ENCODE data around the gene RFTN1. TPM values are rescaled to one million over a fixed set of nuclear protein-coding genes. Genes with fewer than 3 reads are reported as not detected.

Gene RFTN1
- total and polyA plus RNA-seq, 10 of the 15 experiments (the other 5 are each of a cell fraction or from before 2014, with no cell fraction given): 20.6 to 213 (median 147) TPM

DNA sequence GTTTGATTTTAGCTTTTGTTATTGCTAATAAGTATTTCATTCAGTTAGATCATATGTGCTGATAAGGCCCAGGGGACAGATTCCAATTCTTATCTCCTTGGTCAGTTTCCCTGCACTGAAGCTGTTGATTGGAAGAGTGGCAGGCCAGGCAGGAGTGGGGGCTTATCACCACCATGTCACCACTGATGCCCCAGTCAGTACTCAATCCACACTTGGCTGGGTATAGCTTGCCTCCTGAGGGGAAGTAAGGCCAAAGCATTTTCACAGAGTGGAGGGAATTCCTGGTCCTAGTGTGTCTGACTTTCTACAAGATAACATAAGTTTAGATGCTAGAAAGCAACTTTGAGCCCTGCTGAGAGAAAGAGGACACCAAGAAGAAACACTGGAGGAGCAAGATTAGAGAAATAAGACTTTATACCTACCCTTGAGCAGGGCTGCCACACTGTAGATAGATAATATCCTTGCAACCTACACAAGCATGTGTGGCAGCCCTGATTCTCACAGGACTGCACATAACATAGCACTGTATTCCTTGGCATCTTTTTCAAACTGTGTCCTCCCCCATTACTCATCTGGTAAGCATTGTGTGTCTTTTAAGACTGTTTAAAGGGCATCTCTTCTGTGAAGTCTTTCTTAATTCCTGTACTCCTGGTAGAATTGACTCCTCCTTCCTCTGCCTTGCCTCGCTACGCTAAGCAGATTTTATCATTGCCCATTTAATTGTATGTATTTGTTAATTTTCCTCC lies 224.2 kb downstream of the RFTN1 start (continued):
- TF ChIP-seq, protein P1, sequence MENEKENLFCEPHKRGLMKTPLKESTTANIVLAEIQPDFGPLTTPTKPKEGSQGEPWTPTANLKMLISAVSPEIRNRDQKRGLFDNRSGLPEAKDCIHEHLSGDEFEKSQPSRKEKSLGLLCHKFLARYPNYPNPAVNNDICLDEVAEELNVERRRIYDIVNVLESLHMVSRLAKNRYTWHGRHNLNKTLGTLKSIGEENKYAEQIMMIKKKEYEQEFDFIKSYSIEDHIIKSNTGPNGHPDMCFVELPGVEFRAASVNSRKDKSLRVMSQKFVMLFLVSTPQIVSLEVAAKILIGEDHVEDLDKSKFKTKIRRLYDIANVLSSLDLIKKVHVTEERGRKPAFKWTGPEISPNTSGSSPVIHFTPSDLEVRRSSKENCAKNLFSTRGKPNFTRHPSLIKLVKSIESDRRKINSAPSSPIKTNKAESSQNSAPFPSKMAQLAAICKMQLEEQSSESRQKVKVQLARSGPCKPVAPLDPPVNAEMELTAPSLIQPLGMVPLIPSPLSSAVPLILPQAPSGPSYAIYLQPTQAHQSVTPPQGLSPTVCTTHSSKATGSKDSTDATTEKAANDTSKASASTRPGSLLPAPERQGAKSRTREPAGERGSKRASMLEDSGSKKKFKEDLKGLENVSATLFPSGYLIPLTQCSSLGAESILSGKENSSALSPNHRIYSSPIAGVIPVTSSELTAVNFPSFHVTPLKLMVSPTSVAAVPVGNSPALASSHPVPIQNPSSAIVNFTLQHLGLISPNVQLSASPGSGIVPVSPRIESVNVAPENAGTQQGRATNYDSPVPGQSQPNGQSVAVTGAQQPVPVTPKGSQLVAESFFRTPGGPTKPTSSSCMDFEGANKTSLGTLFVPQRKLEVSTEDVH (IDR thresholded peaks at IDR 0.05; ENCODE audit: low read depth, partially characterized antibody): no peak

DNA sequence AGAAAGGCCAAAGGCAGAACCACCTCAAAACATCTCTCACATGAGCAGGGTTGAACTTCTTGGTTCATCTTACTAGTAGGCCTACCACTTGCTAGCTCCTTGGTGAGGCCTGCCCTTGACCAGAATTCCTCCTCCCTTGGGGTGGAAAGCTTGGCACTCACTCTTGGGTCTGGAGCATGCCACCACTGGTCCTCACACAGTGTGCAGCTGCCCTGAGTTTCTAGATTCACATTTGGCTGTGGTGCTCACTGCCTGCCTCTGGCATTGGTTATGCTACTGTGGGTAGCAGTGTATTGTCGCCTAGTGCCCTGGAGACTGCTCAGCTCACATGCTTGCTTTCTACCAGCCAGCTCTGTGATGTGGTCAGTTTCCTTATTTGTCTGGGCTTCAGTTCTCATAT lies 224.8 kb downstream of the RFTN1 start:
- DNase-seq (ENCODE audit: low read depth, low spot score) (no peak), FAIRE-seq (no peak), ATAC-seq (peak; percentile 14)
- H3K27ac ChIP-seq (ENCODE audit: control insufficient read depth, insufficient read depth): no peak overlapping the region
- intact Hi-C loops (cut with micrococcal nuclease; ENCODE audit: unreplicated experiment): no loop called here
- RAD21 ChIA-PET (ENCODE audit: unreplicated experiment): interaction anchor here (0.8 to 4.7 kb wide), 13 partner anchors 10 to 262 kb away, joined by 3 to 91 read pairs (median 4); partner anchors contain the start of gene OXNAD1
- WGBS (ENCODE audit: insufficient coverage, insufficient replicate concordance, low lambda C conversion rate, missing lambda C conversion rate): 93% methylated on average over 1 of the region's 1 CpG
- peaks cover 6% of the 10 kb centered on the region for H3K9me3 ChIP-seq (replicated peaks; ENCODE audit: control insufficient read depth, insufficient read depth, low read length)
- H3K27me3 ChIP-seq (replicated peaks in 1 of 2; ENCODE audit: control insufficient read depth in 2 of 2, insufficient read depth in 2 of 2, low read length in 1 of 2): no peaks in the 10 kb centered on the region
- BruUV-seq (replicated peaks): no TSS peak
- H3K9ac ChIP-seq (ENCODE audit: control insufficient read depth, insufficient read depth, low read length): no peak overlapping the region
- no peak overlapping the region for H2AFZ ChIP-seq (ENCODE audit: control insufficient read depth, low read depth, low read length)
- in situ Hi-C loops (cut with MboI): loop anchor here (5.0 to 25.0 kb wide), 4 partner anchors 264 to 924 kb away; no protein-coding TSS in a partner anchor
- POLR2A ChIA-PET: no interaction called here
- no peak overlapping the region for H3K4me3 ChIP-seq
- peaks cover 3% of the 10 kb centered on the region for H3K79me2 ChIP-seq (ENCODE audit: control insufficient read depth, insufficient read depth, low read length)
- H3K4me1 ChIP-seq (ENCODE audit: control insufficient read depth, insufficient read depth, low read length): peaks cover 10% of the 10 kb centered on the region
- CTCF ChIA-PET: interaction anchor here (0.6 to 9.6 kb wide), 14 partner anchors 16 to 944 kb away, joined by 3 to 170 read pairs (median 4); partner anchors contain the start of genes DPH3 and OXNAD1
- H3K4me2 ChIP-seq (ENCODE audit: control insufficient read depth, insufficient read depth): no peak overlapping the region
- peaks cover 3 to 8% of the 10 kb centered on the region in 2 experiments; a peak in 3 of 4 replicates for H3K36me3 ChIP-seq (ENCODE audit: control insufficient read depth in 2 of 2, insufficient read depth in 2 of 2, low read length in 1 of 2)
- SMC1A ChIA-PET (ENCODE audit: uncharacterized antibody, unreplicated experiment): interaction anchor here (0.7 to 4.4 kb wide), 17 partner anchors 8 to 472 kb away, joined by 3 to 63 read pairs (median 4); partner anchors contain the start of genes DPH3 and OXNAD1
- H4K20me1 ChIP-seq (ENCODE audit: control insufficient read depth, insufficient read depth): no peaks in the 10 kb centered on the region; the same call in 1 of the 2 replicates
- no peak for TF ChIP-seq DPF2 (IDR thresholded peaks at IDR 0.05)
- TF ChIP-seq CREM (IDR thresholded peaks at IDR 0.05; ENCODE audit: low read depth): no peak
- TF ChIP-seq LARP7 (IDR thresholded peaks at IDR 0.05): no peak
- TF ChIP-seq, protein P2, sequence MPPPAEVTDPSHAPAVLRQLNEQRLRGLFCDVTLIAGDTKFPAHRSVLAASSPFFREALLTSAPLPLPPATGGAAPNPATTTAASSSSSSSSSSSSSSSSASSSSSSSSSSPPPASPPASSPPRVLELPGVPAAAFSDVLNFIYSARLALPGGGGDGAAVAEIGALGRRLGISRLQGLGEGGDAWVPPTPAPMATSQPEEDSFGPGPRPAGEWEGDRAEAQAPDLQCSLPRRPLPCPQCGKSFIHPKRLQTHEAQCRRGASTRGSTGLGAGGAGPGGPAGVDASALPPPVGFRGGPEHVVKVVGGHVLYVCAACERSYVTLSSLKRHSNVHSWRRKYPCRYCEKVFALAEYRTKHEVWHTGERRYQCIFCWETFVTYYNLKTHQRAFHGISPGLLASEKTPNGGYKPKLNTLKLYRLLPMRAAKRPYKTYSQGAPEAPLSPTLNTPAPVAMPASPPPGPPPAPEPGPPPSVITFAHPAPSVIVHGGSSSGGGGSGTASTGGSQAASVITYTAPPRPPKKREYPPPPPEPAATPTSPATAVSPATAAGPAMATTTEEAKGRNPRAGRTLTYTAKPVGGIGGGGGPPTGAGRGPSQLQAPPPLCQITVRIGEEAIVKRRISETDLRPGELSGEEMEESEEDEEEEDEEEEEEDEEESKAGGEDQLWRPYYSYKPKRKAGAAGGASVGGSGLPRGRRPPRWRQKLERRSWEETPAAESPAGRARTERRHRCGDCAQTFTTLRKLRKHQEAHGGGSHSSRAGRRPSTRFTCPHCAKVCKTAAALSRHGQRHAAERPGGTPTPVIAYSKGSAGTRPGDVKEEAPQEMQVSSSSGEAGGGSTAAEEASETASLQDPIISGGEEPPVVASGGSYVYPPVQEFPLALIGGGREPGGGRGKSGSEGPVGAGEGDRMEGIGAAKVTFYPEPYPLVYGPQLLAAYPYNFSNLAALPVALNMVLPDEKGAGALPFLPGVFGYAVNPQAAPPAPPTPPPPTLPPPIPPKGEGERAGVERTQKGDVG (CRISPR knock-in tag; IDR thresholded peaks at IDR 0.05): no peak
- TF ChIP-seq POLR2AphosphoS5 (IDR thresholded peaks at IDR 0.05; ENCODE audit: low read length): peak; percentile 54; the same call in 1 of the 2 replicates
- no peak for TF ChIP-seq TCF3 (IDR thresholded peaks at IDR 0.05; ENCODE audit: borderline replicate concordance, insufficient read depth, low read depth, low read length)
- TF ChIP-seq, protein P3, sequence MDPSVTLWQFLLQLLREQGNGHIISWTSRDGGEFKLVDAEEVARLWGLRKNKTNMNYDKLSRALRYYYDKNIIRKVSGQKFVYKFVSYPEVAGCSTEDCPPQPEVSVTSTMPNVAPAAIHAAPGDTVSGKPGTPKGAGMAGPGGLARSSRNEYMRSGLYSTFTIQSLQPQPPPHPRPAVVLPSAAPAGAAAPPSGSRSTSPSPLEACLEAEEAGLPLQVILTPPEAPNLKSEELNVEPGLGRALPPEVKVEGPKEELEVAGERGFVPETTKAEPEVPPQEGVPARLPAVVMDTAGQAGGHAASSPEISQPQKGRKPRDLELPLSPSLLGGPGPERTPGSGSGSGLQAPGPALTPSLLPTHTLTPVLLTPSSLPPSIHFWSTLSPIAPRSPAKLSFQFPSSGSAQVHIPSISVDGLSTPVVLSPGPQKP (IDR thresholded peaks at IDR 0.05; ENCODE audit: low read depth, low read length): no peak
- TF ChIP-seq, protein P4, sequence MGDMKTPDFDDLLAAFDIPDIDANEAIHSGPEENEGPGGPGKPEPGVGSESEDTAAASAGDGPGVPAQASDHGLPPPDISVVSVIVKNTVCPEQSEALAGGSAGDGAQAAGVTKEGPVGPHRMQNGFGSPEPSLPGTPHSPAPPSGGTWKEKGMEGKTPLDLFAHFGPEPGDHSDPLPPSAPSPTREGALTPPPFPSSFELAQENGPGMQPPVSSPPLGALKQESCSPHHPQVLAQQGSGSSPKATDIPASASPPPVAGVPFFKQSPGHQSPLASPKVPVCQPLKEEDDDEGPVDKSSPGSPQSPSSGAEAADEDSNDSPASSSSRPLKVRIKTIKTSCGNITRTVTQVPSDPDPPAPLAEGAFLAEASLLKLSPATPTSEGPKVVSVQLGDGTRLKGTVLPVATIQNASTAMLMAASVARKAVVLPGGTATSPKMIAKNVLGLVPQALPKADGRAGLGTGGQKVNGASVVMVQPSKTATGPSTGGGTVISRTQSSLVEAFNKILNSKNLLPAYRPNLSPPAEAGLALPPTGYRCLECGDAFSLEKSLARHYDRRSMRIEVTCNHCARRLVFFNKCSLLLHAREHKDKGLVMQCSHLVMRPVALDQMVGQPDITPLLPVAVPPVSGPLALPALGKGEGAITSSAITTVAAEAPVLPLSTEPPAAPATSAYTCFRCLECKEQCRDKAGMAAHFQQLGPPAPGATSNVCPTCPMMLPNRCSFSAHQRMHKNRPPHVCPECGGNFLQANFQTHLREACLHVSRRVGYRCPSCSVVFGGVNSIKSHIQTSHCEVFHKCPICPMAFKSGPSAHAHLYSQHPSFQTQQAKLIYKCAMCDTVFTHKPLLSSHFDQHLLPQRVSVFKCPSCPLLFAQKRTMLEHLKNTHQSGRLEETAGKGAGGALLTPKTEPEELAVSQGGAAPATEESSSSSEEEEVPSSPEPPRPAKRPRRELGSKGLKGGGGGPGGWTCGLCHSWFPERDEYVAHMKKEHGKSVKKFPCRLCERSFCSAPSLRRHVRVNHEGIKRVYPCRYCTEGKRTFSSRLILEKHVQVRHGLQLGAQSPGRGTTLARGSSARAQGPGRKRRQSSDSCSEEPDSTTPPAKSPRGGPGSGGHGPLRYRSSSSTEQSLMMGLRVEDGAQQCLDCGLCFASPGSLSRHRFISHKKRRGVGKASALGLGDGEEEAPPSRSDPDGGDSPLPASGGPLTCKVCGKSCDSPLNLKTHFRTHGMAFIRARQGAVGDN (IDR thresholded peaks at IDR 0.05): peak; percentile 51; the same call in 1 of the 2 replicates
